Activated effector memory CD4-positive, alpha-beta T cell treated with Interleukin-2 at 50 U/mL for 16 hours (primary cell): ENCODE measurements around the gene SNX33.
"Not testable (repeated sequence)": the region's sequence is repeated elsewhere in the genome, so short reads cannot be mapped to it uniquely, and the experiment has no call there.

Experiments used
- DNase-seq: peaks from one replicate; pipeline ENCODE4 v3.0.0-alpha.2; 2020

SNX33 gene, protein sequence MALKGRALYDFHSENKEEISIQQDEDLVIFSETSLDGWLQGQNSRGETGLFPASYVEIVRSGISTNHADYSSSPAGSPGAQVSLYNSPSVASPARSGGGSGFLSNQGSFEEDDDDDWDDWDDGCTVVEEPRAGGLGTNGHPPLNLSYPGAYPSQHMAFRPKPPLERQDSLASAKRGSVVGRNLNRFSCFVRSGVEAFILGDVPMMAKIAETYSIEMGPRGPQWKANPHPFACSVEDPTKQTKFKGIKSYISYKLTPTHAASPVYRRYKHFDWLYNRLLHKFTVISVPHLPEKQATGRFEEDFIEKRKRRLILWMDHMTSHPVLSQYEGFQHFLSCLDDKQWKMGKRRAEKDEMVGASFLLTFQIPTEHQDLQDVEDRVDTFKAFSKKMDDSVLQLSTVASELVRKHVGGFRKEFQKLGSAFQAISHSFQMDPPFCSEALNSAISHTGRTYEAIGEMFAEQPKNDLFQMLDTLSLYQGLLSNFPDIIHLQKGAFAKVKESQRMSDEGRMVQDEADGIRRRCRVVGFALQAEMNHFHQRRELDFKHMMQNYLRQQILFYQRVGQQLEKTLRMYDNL

DNA sequence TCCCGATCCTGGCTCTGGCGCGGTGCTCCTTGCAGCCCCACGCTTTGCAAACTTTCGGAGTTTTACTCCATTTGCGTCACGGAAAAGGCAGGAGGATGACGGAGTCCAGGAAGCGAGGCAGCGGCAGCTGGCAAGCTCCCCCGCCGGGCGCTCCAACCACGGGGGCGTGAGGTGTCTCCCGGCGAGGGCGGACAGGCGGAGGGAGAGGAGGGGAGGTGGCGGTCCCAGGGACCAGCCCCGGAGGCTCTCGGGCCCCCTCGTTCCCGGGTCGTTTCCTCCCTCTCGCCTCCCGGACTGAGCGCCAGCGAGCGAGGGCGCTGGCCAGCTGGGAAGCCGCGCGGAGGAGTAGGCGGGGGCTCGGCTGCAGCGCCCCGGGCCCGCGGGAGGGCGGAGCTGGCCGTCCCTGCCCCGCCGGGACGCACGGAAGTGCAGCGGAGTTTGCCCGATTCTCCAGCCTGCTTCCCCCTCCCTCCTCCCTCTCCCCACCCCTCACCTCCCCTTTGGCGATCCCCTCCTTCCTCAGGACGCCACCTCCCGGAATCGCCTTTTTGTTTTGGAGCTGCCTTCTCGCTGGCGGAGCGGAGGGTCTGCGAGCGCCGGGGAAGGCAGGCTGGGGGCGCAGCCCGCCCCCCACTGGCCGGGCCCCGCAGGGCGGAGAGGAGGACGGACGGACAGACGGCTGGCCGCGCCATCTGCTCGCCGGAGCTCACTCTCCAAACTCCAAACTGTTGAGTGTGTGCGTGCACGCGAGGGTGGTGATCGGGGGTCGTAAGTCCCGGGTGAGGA lies at the start of gene SNX33:
TSS of gene SNX33 (plus strand) at position 543 of the 786 bp plus-strand sequence. CDS start 1,191 bp downstream, outside the sequence.
- peak; percentile 35 for DNase-seq

DNA sequence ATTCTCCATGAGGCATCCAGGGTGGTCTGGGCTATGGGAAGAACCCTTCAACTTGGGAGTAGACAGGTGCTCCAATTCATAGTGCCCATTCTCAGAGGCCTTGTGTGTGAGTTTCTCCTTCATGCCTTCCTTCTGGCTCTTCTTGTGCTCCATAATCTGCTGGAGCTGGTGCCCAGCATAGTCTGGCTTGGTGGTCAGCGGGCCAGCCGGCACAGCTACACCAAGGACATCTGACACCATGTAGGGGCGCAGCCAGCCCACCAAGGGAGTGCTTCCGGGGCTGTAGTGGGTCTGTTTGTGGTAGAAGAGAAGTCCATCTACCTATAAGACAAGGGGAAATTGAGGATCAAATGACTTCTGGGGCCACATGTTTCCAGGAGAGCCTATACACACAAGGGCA lies 49.4 kb upstream of the SNX33 start:
- no peak for DNase-seq

DNA sequence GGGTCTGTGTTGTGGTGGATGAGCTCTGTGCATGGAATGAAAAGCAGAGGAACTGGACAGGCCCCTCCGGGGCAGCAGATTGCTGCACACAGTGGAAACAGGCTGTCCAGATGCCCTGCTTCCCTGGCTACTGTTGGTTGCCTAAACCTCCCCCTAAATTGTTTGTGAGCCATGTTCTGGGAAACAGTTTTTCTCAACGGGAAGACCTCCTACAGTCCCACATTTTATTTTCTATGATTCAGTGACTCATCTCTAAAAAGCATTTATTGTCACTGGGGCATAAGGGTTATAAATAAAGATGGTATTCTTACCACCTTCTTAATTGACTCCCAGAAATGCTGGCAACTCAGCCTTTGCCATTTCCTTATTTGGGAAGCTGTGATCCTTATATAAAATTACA lies 48.3 kb upstream of the SNX33 start:
- DNase-seq, result no peak

DNA sequence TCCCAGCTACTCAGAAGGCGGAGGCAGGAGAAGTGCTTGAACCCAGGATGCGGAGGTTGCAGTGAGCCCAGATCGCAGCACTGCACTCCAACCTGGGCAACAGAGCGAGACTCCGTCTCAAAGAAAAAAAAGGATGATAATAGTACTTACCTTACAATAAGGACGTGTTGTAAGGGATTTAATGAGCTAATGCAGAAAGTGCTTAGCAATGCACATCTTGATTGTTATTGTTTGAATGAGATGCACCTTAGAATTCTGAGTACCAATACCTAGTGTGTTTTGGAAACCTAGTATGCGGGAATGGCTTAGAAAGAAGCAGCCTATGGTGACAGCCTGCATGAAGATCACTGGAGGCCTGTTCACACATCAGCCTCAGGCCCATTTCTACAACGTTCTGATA lies 41.7 kb upstream of the SNX33 start:
- no peak for DNase-seq

DNA sequence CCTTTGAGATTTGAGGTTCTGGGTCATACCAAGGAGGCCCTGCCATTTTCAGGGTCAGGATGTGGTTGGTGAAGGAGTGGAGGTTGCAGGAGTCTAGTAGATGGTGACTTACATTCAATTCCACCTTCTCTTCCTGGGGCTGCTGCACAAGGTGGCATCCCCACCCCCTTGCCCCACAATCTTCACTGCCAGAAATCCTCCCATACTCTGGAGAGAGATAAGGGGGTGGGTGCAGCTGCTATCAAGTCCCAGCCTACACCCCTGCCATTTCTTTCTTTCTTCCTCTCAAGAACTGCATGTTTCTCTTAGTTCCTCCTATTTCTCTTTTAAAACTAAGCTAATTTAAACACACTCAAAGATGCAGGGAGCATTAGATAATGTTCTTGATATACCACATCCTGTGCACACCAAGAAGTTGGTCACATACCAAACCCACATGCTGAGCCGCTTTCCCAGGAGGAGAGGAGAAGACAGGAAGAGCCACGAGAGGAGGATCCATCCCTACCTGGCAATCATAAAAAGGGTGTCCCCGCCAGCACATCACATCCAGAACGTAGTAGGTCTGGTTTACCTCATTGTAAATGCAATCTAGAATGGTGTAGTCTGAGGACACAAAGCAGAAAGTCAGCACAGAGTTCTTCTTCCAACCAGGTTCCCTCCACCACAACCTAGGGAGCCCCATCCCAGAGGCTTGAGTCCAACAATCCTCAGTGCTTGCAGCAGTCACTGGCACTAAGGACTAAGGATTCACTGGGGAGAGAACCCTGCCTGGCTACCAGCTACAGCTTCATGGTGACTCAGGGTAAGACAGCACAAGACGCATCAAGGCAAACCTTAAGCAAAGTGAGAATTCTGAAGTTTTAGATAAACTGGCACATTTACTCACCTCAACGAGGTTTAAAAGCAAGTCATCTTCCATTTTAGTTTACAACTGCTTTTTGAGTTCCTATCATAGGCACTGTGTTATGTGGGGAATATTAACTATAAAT lies 40.7 kb upstream of the SNX33 start:
- DNase-seq, result peak; percentile 27

DNA sequence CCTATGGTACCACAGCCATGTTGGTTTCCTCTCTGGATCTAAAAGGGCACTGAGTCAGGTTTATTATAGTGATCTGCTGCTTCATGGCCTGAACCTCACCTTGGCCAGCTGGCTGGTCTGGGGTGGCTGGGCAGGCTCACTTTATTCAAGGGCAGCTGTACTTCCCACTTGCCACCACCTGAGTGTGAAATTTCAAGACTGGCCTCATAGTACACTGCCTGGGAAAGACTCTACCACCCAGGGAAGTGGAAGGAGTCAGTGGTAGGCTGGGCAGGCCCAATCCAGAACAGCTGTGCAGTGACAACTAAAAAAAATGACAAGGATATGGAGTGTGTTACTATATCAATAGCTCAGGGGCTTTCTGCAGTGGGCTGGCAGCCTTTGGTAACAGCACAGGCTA lies 30.9 kb upstream of the SNX33 start:
- DNase-seq, result no peak

DNA sequence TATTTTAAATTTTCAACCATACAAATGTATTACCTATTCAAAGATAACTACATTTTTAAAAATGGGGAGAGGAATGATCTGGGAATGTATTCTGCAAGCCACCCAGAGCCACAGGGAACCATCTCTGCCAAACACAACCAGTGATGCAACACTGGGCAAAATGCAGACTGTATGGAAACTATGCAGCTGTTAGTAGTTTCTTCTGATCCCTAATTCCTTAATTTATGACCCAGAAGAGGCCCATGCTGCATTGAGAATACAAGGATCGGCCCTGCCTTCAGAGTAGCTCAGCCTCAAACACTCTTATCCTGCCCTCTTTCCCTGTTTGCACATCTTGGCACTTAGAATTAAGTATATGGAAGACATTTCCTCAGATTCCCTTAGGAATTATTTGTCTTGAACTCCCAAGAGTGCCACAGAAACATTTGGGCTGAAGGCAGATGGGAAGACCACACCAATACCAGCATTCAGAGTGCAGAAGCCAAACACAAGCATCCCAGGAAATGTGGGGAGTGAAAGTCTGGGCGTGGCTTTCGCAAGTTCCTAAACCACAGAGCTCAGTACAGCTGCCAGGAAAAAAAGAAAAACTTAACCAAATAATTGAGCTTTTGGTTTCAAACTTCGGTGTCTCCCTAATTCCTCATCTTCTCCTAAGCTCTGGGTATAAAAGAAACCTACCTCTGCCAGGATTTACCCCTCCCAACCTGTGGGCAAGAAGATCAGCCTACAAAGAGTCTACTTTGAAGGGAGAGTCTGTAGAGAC lies 27.5 kb upstream of the SNX33 start:
- DNase-seq, result no peak

DNA sequence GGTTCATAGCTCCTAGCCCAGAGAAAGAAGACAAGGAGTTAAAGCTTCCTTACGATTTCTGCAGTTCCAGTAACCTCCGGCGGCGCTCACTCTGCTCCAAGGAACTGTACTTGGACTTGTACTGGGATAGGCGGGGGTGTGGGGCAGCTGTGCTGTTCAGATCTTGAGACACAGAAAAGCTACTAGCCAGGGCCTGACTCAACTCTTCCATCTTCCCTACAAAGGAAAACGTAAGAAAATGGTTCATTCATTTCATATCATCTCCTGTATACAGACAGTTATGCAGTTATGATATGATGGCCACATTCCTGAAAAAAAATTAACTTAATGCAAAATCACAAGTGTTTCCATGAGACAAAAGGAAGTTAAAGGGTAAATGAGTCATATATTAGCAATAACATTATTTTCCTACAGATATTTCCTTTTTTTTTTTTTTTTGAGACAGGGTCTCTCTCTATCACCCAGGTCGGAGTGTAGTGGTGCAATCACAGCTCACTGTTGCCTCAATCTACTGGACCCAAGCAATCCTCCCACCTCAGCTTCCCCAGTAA lies 26.8 kb upstream of the SNX33 start:
- DNase-seq, result no peak

DNA sequence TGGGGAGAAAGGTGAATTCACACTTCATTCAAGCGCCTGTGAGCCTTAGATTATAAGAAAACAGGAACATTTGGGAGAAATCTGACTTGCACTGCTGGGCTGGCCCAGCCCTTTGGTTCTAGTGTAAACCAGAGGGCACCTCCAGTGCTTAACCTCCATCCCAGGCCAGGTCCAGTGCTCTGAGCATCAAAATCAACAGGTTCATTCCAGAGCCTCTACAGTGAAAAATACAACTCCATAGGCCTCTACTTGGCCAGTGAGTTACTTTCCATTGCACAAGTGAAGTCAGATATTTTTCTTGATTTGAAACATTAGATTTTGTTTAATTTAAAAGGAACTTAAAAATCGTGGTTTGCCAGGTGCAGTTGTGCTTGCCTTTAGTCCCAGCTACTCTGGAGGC lies 25.2 kb upstream of the SNX33 start:
- no peak for DNase-seq

DNA sequence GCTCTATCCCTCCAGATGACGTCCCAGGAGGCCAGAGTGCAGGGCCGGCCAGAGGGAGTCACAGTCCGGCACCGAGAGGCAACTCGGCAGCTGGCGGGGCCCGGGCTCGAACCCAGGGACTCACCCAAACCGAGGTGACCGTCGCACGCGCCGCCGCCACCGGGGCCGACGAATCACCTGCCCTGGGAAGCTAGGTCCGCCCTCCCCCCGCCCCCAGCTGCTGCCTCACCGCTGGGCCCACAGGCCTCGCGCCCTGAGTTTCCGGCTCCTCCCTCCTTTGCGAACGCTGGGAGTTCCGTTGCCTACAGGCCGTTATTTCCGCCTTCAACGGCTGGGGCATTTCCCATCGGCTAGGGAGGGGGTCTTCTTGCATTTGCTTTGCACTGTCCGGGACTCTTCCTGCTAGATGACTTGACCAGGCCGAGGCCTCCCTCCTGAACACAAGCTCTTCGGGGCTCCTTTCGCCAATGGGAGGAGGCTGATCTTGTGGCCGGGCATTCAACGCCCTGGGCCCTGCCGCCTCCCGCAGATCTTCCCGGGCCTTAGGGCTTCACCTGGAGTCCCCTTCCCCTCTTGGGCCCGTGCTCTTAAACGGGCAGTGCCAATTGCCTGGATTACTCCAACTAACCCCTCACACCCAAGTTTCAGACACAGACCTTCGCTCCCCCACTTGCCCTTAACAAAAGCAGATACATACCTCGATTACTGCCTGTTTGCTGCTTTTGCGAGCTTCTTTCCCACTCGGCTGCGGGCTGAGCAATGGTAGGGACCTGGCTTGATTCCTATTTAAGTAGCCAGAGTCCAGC lies 22.0 kb upstream of the SNX33 start, which contains the start of gene SNUPN:
TSS of gene SNUPN (minus strand) at position 184 of the 806 bp plus-strand sequence. CDS start 4,674 bp downstream, outside the sequence.
- peak; percentile 91 for DNase-seq

DNA sequence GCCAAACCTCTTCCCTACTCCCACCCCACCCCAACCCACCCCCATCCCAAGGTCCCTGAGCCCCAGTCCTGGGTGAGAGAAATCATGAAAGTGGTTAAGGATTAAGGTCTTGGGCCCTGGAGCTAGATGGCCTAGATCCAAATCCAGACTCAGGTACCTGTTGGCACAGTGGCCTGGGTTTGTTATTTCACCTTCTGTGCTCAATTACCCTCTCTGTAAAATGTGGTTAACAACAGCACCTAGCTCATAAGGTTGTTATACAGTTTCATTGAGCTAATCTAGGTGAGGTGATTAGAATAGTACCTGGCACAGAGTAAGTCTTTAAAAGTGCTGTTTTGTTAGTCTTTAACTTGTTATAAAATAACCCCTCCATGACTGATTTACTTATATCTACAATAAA lies 15.8 kb upstream of the SNX33 start:
- DNase-seq, result no peak

DNA sequence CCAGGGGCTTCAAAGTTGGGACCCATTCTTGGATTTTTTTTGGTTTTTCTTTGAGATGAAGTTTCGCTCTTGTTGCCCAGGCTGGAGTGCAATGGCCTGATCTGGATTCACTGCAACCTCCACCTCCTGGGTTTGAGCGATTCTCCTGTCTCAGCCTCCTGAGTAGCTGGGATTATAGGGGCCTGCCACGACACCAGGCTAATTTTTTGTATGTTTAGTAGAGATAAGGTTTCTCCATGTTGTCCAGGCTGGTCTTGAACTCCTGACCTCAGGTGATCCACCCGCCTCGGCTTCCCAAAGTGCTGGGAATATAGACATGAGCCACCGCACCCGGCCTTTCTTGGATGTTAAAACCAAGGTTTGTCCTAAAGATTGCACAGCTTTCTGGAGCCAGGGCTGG lies 13.8 kb upstream of the SNX33 start:
- DNase-seq, result not testable (repeated sequence)

DNA sequence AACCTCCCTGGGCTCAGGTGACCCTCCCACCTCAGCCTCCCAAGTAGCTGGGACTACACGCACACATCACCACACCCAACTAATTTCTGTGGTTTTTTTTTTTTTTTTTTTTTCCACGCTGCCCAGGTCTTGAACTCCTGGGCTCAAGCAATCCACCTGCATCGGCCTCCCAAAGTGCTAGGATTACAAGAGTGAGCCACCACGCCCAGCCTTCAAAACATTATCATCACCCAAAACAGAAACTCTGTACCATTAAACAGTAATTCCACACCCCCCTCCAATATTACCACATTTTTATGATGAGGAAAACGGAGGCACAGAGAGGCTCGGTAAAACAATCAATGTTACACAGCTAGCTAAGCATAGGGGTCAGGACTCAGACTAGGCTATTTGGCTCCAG lies 11.7 kb upstream of the SNX33 start:
- no peak for DNase-seq

DNA sequence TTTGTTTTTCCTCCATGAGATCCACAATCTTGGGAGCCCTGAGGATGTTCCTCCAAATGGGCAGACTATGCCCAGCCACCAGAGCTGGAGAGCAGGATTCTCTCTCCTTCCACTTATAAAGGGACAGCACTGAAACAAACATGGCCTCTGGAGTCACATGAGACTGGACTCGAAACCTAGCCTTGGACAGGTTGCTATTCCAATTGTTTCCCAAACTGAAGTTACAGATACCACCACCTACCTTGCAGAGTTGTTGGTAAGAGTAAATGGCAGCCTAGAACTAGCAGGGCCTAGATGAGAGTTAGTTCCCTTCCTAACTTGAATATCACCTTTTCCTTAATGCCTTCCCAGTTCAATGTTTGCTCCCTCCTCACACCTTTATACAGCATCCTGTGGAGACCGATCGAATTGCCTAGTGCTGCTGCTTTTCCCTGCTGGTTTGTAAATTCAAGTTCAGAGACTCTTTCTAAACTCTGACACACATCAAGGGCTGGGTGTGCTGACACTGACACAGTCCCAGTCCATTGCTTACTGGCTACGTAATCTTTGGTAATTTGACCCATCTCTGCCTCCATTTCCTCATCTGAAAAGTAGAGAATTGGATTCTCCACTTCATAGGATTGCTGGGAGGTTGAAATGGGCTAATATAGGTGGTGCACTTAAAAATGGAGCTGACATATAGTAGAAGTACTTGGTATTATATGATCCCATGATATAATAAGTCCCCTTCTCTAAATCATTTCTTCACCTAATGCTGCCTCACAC lies 10.3 kb upstream of the SNX33 start:
- DNase-seq, result no peak

DNA sequence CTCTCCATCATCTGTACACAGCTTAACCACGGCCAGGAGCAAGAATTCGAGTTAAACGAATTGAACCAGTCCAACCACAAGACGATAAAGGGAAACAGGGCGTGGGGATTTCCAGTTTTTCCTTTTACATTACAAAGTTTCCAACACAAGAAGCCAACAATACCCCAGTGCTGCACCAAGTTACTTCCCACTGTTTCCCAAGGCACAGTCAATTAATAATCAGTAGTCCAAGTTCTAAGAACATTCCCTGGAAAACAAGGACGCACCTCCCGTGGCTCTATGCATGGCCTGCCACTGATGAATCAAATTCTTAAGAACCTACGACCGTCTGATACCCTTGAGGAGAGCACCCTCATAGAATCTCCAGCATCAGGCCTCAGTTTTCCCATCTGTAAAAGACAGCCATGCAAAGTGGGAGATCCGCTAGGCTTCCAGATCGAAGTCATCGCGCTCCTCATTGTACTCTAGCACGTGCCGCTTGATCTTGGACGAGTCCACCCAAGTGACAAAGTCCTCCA lies 8.5 kb upstream of the SNX33 start:
- DNase-seq, result no peak

DNA sequence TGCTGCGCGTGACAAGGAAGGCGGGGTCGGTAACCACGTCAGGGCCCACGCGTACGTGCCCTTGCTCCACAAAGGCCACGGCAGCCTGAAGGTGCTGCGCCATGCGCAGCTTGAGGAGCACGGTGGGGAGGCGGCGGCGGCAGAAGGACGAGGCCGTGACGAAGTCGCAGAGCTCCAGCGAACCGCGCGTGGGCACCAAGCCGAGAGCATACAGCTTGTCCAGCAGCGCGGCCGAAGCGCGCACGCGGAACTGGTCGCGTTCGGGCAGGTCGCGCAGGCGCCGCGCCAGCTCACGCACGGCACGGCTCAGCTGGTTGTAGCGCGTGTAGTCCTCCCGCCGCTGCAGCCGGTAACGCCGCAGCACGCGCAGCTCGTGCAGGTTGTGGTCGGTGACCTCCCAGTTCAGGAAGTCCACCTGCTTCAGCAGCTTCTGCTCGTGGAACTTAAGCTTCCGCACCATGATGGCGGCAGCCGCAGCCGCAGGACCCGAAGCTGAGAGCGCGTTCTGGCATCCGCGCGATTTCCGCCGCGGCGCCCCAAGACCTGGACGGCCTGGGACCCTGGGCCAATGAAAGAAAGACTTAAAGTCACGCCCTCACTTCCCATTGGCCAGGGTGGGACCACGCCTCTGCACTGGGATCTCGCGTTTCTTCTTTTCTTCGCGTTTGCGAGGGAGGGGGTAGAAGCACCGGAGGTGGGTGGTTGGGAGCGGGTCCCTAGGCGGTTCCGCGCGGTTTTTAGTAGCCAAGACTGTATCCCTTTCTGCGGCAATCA lies 7.8 kb upstream of the SNX33 start, which contains the start of gene IMP3:
TSS of gene IMP3 (minus strand) at position 516 of the 774 bp plus-strand sequence. CDS start at position 460, 56 bp downstream.
- peak; percentile 91 for DNase-seq

DNA sequence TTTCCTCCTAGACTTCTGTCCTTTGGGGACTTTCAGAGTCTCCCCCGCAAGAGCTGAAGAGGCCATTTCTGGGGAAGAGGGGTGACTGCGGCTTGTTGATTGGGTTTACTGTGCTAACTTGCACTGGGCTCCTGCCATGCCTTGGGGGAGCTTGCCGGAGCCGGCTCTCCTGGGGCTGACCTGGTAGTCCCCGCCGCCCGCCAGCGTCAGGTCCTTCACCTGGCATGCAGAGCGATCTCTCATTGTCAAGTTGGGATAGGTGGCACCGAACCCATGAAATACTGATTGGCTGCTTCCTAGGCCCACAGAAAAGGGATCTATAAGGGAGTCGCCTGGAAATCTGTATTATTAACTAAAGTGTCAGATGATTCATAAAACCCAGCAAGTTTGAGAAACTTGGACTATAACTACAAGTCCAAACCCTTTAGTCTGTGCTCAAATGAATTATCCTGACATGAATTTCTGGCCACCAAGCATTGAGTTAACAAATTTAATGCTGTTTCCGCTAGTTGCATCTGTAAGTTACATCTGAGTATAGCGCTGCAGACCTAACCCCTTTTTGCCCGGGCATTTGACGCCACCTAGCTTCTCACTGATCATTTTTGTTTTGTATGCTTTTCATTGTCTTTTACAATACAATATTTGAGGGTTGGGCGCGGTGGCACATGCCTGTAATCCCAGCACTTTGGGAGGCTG lies 7.1 kb upstream of the SNX33 start:
- peak; percentile 38 for DNase-seq

DNA sequence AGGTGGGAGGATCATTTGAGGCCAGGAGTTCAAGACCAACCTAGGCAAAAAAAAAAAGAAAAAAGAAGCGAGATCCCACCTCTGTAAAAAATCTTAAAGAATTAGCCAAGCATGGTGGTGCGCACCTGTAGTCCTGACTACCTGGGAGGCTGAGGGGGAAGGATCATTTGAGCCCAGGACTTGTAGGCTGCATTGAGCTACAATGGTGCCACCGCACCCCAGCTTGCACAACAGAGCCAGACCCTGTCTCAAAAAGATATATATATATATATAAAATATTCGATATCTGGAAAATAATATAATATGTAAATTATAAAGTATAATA lies 6.6 kb upstream of the SNX33 start:
- no peak for DNase-seq
